ENCODE data around the gene ALDH4A1.

ALDH4A1 gene

DNA sequence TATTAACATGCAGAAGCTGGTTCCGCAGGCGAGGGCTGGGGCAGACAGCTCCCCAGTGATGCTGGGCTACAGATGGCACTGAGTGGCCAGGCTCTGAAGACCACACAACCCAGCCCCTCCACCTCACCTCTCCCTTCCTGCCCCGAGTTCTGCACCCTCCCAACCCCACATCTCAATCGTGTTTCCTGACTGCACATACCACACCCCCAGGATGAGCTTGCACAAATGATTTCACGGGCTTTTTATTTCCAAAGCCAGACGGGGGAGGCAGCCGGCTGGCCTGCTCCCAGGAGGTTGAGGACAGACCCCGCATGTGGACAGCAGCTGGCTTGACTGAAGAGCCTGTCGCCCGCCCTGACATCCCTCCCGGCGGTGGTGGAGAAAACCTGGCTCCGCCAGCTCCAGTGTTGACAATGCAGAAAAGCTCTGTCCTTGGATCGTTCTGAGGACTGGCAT, 21.4 kb upstream of the ALDH4A1 start:
- ATAC-seq (replicated peaks) (peak; percentile 20), DNase-seq (peak in 1 of 3 experiments; percentile 28)
- Mint-ChIP-seq H3K4me1 (ENCODE audit: low read depth in 2 of 2) (peaks cover 37 to 56% of the 10 kb centered on the region in 2 donors), H3K9me3 (peaks cover 0 to 2% of the 10 kb centered on the region in 2 donors), H3K27me3 (no peaks in the 10 kb centered on the region), H3K4me3 (peak overlapping the region; percentile 43 to 65), H3K36me3 (ENCODE audit: insufficient read depth) (peaks cover 97% of the 10 kb centered on the region), H3K27ac (peak overlapping the region; percentile 81 to 96)

DNA sequence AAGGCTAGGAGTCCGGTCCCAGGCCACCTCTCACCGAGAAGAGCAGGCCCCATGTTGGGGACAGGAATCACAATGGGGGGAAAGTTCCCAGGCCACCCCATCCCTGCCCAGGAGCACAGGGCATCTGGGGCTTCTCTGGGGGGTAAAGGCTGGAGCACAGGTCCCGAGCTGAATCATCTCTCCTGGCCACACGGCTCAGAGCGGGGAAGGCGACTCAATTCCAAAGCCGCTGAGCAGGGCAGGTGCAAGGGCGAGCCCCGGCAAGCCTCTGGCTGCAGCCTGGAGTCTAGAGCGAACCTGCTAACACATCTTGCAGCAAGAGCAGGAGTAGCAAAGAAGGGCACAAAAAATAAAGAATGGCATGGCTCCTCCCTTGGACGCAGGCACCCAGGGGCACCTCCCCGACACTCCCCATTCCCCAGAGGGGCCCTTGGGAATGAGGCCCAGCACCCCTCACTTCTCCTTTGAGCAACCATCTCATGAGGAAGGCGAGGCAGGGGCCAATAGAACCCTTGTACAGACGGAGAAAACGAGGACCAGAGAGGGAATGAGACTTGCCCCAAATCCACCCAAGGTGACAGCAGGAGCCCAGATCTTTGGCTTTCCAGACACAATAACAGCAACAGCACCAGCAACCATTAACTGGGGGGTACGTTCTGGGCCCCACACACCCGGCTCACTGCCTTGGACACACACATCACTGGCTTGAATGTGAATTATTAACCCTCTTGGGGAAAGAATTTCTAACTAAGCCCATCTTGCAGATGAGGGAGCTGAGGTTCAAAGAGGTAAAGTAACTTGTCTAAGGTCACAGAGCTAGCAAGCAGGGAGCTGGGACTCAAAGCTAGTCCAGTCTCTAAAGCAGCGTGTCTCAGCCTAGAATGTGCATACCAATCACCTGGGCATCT, 20.7 kb upstream of the ALDH4A1 start:
- no peak for ATAC-seq (replicated peaks)
- Mint-ChIP-seq H3K4me3 (peak overlapping the region; percentile 43 to 65), H3K27ac (peak overlapping the region; percentile 81 to 96)

DNA sequence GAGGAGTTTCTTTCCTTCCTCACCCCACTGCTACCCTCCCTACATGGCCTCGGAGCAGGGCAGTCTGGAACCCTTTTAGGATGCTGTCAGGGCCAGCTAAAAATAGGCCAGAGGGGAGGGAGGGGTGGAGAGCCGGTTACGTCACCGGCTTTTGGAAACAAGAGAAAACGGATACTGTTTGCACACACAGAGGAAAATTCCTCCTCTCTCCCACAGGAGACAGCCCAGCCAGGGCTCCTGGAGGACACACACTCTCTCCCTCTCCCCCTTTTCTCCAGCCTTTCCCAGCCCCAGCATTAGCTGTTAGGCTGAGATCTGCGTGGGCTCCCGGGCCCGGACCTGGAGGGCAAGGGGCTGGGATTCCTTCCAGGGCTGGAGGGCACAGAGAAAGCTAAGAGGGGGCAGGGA, 20.0 kb upstream of the ALDH4A1 start:
- H3K4me1 Mint-ChIP-seq (ENCODE audit: low read depth in 2 of 2), result peaks cover 25 to 50% of the 10 kb centered on the region in 2 donors
- peak overlapping the region in 1 of 2 donors; percentile 65 for H3K4me3 Mint-ChIP-seq
- DNase-seq, result no peak
- peak overlapping the region; percentile 32 to 81 for H3K27ac Mint-ChIP-seq
- no peak for ATAC-seq (replicated peaks)
- peaks cover 0 to 2% of the 10 kb centered on the region in 2 donors for H3K9me3 Mint-ChIP-seq
- H3K36me3 Mint-ChIP-seq (ENCODE audit: insufficient read depth), result peaks cover 95% of the 10 kb centered on the region
- H3K27me3 Mint-ChIP-seq, result no peaks in the 10 kb centered on the region

More for the DNA sequence above, 20.7 kb upstream of the ALDH4A1 start:
- DNase-seq, result no peak
- peaks cover 95% of the 10 kb centered on the region for H3K36me3 Mint-ChIP-seq (ENCODE audit: insufficient read depth)
- H3K9me3 Mint-ChIP-seq, result peaks cover 0 to 2% of the 10 kb centered on the region in 2 donors
- H3K4me1 Mint-ChIP-seq (ENCODE audit: low read depth in 2 of 2), result peaks cover 32 to 53% of the 10 kb centered on the region in 2 donors
- no peaks in the 10 kb centered on the region for H3K27me3 Mint-ChIP-seq

DNA sequence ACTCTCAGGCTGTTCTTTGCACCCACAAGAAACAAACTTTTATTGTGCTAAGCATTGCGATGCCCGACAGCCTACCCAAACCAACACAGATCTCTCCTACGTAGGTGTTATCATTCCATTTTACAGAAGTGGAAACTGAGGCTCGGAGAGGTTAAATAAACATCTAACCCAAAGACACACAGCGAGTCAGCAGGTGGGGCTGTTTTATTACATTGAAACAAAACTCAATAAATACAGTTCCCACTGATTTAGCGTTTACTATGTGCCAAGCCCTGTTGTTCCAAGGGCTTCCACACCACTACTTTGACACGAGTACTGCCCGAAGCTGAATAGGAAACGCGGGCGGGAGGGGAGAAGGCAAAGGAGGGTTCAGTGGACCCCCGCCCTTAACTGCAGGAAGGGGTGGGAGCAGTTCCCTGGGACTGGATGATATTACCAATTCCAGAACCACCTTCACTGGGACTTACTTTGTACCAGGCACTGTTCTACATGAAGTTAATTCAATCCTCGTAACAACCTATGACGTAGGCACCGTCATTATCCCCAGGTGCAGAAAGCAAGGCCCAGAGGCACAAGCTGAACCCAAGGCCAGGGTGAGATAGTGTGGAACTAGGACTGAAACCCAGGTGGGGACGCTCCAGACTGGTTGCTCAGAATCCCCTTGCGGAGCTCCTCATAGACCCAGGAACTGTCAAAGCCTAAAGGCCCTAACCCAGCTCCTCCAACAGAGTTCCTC, 19.3 kb upstream of the ALDH4A1 start:
- DNase-seq (no peak), ATAC-seq (replicated peaks) (no peak)
- Mint-ChIP-seq H3K27me3 (no peaks in the 10 kb centered on the region), H3K4me3 (peak overlapping the region in 1 of 2 donors; percentile 65), H3K36me3 (ENCODE audit: insufficient read depth) (peaks cover 95% of the 10 kb centered on the region), H3K4me1 (ENCODE audit: low read depth in 2 of 2) (peaks cover 20 to 45% of the 10 kb centered on the region in 2 donors), H3K9me3 (peaks cover 0 to 2% of the 10 kb centered on the region in 2 donors), H3K27ac (peak overlapping the region in 1 of 2 donors; percentile 32)

DNA sequence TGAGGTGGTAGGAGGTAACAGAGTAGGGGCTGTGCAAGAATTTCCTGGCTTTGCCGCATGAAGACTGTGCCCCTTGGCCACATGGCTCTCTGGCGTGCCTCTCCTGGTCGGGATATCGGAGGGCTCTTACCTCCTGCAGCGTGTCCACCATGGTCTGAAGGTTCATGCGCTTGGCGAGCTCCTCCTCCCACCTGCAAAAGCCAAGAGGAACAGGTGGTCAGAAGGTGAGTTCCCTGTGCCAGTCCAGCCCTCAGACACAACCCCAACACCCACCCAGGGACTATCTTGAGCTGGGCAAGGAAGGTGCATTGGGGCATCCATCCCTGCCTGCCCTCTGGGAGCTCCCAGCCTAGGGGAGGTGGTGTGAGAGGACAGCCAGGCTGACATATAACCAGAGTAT, 18.6 kb upstream of the ALDH4A1 start:
- ATAC-seq (replicated peaks) (no peak), DNase-seq (no peak)
- H3K4me1 Mint-ChIP-seq (ENCODE audit: low read depth in 2 of 2), result peaks cover 18 to 38% of the 10 kb centered on the region in 2 donors
- H3K4me3 Mint-ChIP-seq, result no peak overlapping the region
- H3K36me3 Mint-ChIP-seq (ENCODE audit: insufficient read depth), result peaks cover 95% of the 10 kb centered on the region
- peak overlapping the region in 1 of 2 donors; percentile 46 for H3K27ac Mint-ChIP-seq
- H3K9me3 Mint-ChIP-seq, result peaks cover 0 to 2% of the 10 kb centered on the region in 2 donors
- H3K27me3 Mint-ChIP-seq, result no peaks in the 10 kb centered on the region

DNA sequence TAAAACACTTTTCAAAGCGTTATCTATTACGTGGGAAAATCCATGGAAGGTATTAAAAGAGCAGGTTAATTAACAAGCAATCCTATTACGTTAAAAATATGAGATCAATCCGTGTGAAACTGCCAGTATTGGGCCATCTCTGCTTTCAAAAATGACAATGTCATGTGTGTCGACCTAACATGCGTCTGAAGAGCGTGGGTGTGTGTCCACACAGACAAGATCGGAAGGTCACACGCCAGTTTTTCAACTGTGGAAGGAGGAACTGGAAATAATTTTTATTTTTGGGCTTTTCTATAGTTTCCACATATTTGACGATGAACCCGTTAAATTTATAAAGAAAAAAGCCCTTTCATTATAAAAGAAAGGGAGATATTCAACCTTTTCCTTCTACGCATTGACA, 17.6 kb upstream of the ALDH4A1 start:
- ATAC-seq (replicated peaks), result no peak
- Mint-ChIP-seq H3K4me3 (no peak overlapping the region), H3K27me3 (no peaks in the 10 kb centered on the region), H3K27ac (peak overlapping the region in 1 of 2 donors; percentile 92), H3K4me1 (ENCODE audit: low read depth in 2 of 2) (peaks cover 10 to 32% of the 10 kb centered on the region in 2 donors), H3K9me3 (no peaks in the 10 kb centered on the region), H3K36me3 (ENCODE audit: insufficient read depth) (peaks cover 95% of the 10 kb centered on the region)
- DNase-seq, result no peak

DNA sequence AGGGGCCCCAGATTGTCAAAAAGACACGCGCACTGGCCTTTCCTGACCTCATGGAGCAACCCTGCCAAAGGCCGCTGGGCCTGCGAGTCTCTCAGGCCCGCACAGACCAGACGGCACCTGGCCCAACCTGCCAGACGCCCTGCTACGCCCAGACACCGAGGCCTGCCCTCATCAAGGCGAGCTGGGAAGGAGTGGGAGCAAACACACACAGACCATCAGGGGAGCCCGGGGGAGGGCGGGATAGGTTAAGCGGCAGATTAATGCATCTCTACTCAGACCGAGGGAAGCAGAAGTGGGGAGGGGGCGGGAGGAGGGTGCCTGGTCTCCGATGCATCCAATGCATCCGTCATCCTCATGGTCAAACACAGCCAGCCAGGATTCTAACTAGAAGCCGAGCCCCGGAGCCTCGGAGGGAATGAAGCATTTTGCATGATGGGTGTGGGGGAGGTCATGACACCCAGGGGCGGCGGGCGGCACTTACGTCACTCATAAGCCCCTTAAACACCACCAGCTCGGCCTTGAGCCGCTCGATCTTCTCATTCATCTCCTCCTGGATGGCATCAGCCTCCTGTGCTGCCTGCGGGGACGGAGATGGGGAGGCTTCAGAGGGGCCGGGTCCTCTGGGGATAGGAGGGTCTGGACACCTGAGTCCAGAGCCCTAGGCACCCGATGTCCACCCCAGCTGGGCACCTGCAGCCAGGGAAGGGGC, 17.0 kb upstream of the ALDH4A1 start:
- H3K36me3 Mint-ChIP-seq (ENCODE audit: insufficient read depth), result peaks cover 95% of the 10 kb centered on the region
- ATAC-seq (replicated peaks) (no peak), DNase-seq (no peak)
- peak overlapping the region; percentile 52 to 92 for H3K27ac Mint-ChIP-seq
- peak overlapping the region in 1 of 2 donors; percentile 53 for H3K4me3 Mint-ChIP-seq
- peaks cover 7 to 26% of the 10 kb centered on the region in 2 donors for H3K4me1 Mint-ChIP-seq (ENCODE audit: low read depth in 2 of 2)
- no peaks in the 10 kb centered on the region for H3K27me3 Mint-ChIP-seq
- no peaks in the 10 kb centered on the region for H3K9me3 Mint-ChIP-seq

DNA sequence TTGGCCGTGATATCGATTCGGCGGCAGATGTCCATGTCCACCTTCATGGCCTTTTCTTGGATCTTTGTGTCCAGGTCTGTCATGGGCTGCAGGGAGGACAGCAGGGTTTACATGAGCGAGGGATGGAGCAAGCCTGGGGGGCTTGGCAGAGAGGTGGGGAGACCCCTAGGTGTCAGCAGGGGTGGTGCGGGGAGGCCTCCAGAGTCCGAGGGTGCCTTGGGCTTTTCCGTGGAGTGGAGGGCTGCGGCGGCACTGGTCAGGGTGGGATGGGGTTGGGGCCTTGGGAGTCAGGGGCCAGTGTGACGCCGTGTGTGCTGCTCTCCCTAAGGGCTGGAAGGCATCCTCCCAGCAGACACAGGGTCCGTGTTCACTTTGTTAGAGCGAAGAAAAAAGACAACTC, 16.1 kb upstream of the ALDH4A1 start:
- Mint-ChIP-seq H3K36me3 (ENCODE audit: insufficient read depth) (peaks cover 95% of the 10 kb centered on the region), H3K4me1 (ENCODE audit: low read depth in 2 of 2) (peaks cover 7 to 21% of the 10 kb centered on the region in 2 donors), H3K4me3 (peak overlapping the region in 1 of 2 donors; percentile 45), H3K9me3 (no peaks in the 10 kb centered on the region), H3K27me3 (no peaks in the 10 kb centered on the region), H3K27ac (peak overlapping the region; percentile 83 to 92)
- ATAC-seq (replicated peaks) (no peak), DNase-seq (no peak)

DNA sequence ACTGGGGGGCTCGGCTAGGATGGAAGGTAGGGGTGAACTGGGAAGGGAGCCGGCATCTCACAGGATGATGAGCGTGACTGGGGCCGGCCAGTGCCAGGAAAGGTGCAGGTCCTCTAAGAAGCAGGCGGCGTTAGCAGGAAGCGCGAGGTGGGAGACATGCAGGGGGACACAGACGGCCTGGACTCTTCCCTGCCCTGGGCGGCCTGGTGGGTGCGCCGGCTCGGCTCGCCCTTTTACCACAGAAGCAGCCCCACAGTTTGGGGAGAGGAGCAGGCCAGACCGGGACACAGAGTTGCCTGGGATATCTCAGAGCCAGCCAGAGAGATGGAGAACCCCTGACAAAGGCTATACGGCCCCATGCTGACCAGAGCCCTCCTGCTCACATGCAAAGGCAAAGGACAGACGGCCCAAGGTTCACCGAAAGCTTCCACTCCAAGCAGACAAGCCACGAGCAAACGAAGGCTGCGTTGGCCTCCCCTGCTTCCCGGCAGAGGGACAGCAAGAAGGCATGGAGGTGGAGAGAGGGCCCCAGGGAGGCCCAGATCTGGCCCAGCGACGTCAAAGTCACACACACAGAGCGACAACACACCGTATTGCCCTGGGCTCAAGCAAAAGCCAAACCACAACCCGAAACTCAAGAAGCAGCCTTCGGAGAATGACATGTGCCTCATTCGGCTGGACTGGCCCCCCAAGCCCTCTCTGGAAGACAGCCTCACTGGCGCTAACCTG, 14.9 kb upstream of the ALDH4A1 start:
- peaks cover 93% of the 10 kb centered on the region for H3K36me3 Mint-ChIP-seq (ENCODE audit: insufficient read depth)
- peak overlapping the region in 1 of 2 donors; percentile 45 for H3K4me3 Mint-ChIP-seq
- peaks cover 11 to 17% of the 10 kb centered on the region in 2 donors for H3K4me1 Mint-ChIP-seq (ENCODE audit: low read depth in 2 of 2)

DNA sequence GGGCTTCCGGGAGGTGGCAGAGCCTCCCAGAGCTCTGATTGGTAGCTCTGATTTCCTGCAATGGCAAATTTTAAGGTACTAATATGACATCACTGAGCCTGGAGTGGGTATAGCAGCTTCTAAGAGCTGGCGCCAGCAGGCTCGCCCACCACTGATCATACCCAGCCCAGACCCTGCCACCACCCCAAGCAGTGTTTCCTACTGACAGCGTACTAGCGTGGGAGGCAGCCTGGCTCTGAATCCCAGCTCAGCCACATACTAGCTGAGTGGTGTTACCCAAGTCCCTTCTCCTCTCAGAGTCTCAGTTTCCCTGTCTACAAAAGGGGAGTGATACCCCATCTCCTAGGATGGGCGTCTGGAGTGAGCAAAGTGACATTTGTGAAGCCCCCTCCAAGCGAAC, 13.0 kb upstream of the ALDH4A1 start:
- DNase-seq (no peak), ATAC-seq (replicated peaks) (no peak)
- Mint-ChIP-seq H3K27ac (peak overlapping the region in 1 of 2 donors; percentile 91), H3K36me3 (ENCODE audit: insufficient read depth) (peaks cover 95% of the 10 kb centered on the region), H3K4me1 (ENCODE audit: low read depth in 2 of 2) (peaks cover 11 to 17% of the 10 kb centered on the region in 2 donors), H3K9me3 (no peaks in the 10 kb centered on the region), H3K27me3 (no peaks in the 10 kb centered on the region), H3K4me3 (no peak overlapping the region)

More for the DNA sequence above, 14.9 kb upstream of the ALDH4A1 start:
- H3K9me3 Mint-ChIP-seq, result no peaks in the 10 kb centered on the region
- DNase-seq (no peak), ATAC-seq (replicated peaks) (no peak)
- H3K27ac Mint-ChIP-seq, result peak overlapping the region; percentile 31 to 92
- H3K27me3 Mint-ChIP-seq, result no peaks in the 10 kb centered on the region

DNA sequence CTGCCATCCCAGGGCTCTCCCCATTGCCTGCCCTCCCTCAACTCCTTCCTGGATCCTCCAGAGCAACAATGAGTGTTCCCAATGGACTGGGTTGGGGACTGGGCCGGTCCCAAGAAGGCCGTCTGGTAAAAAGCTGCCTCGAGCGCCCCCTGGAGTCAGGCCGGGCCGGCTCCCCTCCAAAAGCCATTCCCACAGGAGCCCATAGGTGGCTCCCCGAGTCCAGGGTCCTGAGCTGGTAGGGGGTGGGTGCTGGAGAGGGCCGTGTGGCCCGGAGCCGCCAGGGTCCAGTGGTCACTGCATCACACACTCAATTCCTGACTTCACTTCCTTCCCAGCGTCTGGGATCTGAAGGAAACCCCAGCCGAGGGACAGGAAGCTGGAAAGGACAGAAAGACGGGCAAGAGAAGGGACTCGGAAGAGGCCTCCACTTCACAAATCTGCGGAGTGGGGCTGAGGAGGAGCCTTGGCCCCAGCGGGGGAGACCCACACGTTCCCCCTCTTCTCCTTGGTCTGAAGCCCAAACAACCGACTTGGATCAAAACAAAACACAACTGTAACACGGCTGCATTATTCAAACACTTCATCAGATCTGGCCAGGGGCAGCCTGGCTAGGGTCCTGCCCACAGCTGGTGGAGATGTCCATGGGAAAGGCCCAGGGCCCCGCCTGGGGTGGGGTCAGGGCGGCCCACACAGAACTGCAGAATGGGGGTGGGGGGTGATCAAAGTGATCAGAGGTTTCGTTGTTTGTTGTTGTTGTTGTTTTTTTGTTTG, 10.9 kb upstream of the ALDH4A1 start:
- H3K27ac Mint-ChIP-seq, result peak overlapping the region; percentile 60 to 91

DNA sequence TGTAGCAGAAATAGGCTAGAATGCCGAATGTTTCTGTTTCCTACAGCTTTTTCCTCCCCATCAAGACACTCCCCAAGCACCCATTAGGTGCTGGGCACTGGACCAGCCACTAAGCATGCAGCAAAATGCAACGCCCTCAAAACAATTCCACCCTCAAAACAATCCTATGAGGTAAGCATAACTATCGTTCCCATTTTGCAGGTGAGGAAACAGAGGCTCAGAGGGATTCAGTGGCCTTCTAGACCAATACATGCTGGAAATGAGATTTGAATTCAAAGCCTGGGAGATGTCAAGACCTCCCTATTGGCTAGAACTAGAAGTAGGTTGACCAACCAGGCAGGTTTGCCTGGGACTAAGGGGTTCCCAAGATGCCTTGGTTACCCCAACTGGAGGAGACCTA, 10.2 kb upstream of the ALDH4A1 start:
- H3K9me3 Mint-ChIP-seq, result no peaks in the 10 kb centered on the region
- H3K36me3 Mint-ChIP-seq (ENCODE audit: insufficient read depth), result peaks cover 96% of the 10 kb centered on the region
- no peak overlapping the region for H3K4me3 Mint-ChIP-seq
- peak overlapping the region; percentile 60 to 91 for H3K27ac Mint-ChIP-seq
- no peaks in the 10 kb centered on the region for H3K27me3 Mint-ChIP-seq
- peaks cover 8 to 18% of the 10 kb centered on the region in 2 donors for H3K4me1 Mint-ChIP-seq (ENCODE audit: low read depth in 2 of 2)
- ATAC-seq (replicated peaks) (no peak), DNase-seq (no peak)

More for the DNA sequence above, 10.9 kb upstream of the ALDH4A1 start:
- ATAC-seq (replicated peaks), result peak; percentile 73
- no peaks in the 10 kb centered on the region for H3K27me3 Mint-ChIP-seq
- H3K4me1 Mint-ChIP-seq (ENCODE audit: low read depth in 2 of 2), result peaks cover 8 to 18% of the 10 kb centered on the region in 2 donors
- peak; percentile 65 to 71 (median 66) for DNase-seq
- peaks cover 96% of the 10 kb centered on the region for H3K36me3 Mint-ChIP-seq (ENCODE audit: insufficient read depth)
- no peaks in the 10 kb centered on the region for H3K9me3 Mint-ChIP-seq
- peak overlapping the region in 1 of 2 donors; percentile 47 for H3K4me3 Mint-ChIP-seq

All from effector memory CD8-positive, alpha-beta T cell (primary cell).